NCI-H128 (cell line): ENCODE measurements around the gene PWWP2B.

Experiments
- DNase-seq: peaks from one replicate; lab custom pipeline; 2025; ENCODE audit not compliant: unreplicated experiment; lab: John Stamatoyannopoulos, UW

Gene PWWP2B

GRCh38 chr10:132466520-132467463 lies 69.8 kb downstream of the PWWP2B start:
- no peak for DNase-seq
